Posterior cingulate gyrus (tissue), 11 donors: Measurements from ENCODE around the gene CXCR5.

Source experiments
- DNase-seq, 10 donors: peaks; one replicate each; pipeline versions ENCODE4 v3.0.0 to v3.0.0-alpha.2; 2020 to 2021; ENCODE audit warnings: mixed read lengths in 3 of 10
- intact Hi-C: fragments of 100-400 bp; cut with DNase I; formaldehyde crosslinking; loops from one replicate; pipeline ENCODE4 v1.15.1; 2023

The CXCR5 gene

GRCh38 chr11:118873804-118874203, 9.9 kb upstream of the CXCR5 start:
- intact Hi-C loops = no loop called here
- no peak for DNase-seq

- peak in 2 of 10 donors; percentile 67 to 71 for DNase-seq
- intact Hi-C loops = no loop called here
Observed at GRCh38 chr11:118876286-118876685, 7.4 kb upstream of the CXCR5 start.

GRCh38 chr11:118877487-118878162, 6.1 kb upstream of the CXCR5 start:
- DNase-seq = peak in 2 of 10 donors; percentile 12 to 29
- intact Hi-C loops = no loop called here

- intact Hi-C loops = no loop called here
- peak in 2 of 10 donors; percentile 11 to 16 for DNase-seq
Observed at GRCh38 chr11:118878163-118878563, 5.5 kb upstream of the CXCR5 start.

GRCh38 chr11:118881228-118881627, 2.5 kb upstream of the CXCR5 start:
- intact Hi-C loops = no loop called here

GRCh38 chr11:118882491-118882890, 1.2 kb upstream of the CXCR5 start:
- intact Hi-C loops = no loop called here

More at GRCh38 chr11:118881228-118881627, 2.5 kb upstream of the CXCR5 start:
- no peak for DNase-seq

GRCh38 chr11:118883004-118883367, 706 bp upstream of the CXCR5 start:
- peak in 1 of 10 donors; percentile 10 for DNase-seq

More at GRCh38 chr11:118882491-118882890, 1.2 kb upstream of the CXCR5 start:
- DNase-seq = no peak

GRCh38 chr11:118884875-118885274, 1.2 kb downstream of the CXCR5 start:
- peak in 1 of 10 donors; percentile 51 for DNase-seq
- intact Hi-C loops = no loop called here

More at GRCh38 chr11:118883004-118883367, 706 bp upstream of the CXCR5 start:
- intact Hi-C loops = no loop called here

- DNase-seq = peak in 1 of 10 donors; percentile 59
- intact Hi-C loops = no loop called here
Observed at GRCh38 chr11:118885319-118885718, 1.6 kb downstream of the CXCR5 start.

- intact Hi-C loops = no loop called here
- no peak for DNase-seq
Observed at GRCh38 chr11:118885831-118886565, 2.3 kb downstream of the CXCR5 start.

- peak in 2 of 10 donors; percentile 34 to 42 for DNase-seq
- intact Hi-C loops = no loop called here
Observed at GRCh38 chr11:118886681-118887111, 3.0 kb downstream of the CXCR5 start.

- peak in 1 of 10 donors; percentile 50 for DNase-seq
- intact Hi-C loops = no loop called here
Observed at GRCh38 chr11:118887206-118887605, 3.5 kb downstream of the CXCR5 start.

- DNase-seq = peak in 1 of 10 donors; percentile 16
- intact Hi-C loops = no loop called here
Observed at GRCh38 chr11:118888398-118888797, 4.7 kb downstream of the CXCR5 start.

GRCh38 chr11:118889797-118890196, 6.1 kb downstream of the CXCR5 start:
- DNase-seq = peak in 2 of 10 donors; percentile 83 to 86
- intact Hi-C loops = no loop called here

- intact Hi-C loops = no loop called here
- peak in 1 of 10 donors; percentile 30 for DNase-seq
Observed at GRCh38 chr11:118892514-118892913, 8.8 kb downstream of the CXCR5 start.

- DNase-seq = peak in 1 of 10 donors; percentile 62
- intact Hi-C loops = no loop called here
Observed at GRCh38 chr11:118892964-118893363, 9.3 kb downstream of the CXCR5 start.

- intact Hi-C loops = no loop called here
- DNase-seq = peak in 1 of 10 donors; percentile 83
Observed at GRCh38 chr11:118893662-118894061, 10.0 kb downstream of the CXCR5 start.

GRCh38 chr11:118894192-118894591, 10.5 kb downstream of the CXCR5 start:
- DNase-seq = peak in 2 of 10 donors; percentile 50 to 69
- intact Hi-C loops = no loop called here

GRCh38 chr11:118895093-118896039, 11.7 kb downstream of the CXCR5 start:
- intact Hi-C loops = no loop called here
- DNase-seq = peak in 2 of 10 donors; percentile 46 to 58

GRCh38 chr11:118896472-118896913, 12.8 kb downstream of the CXCR5 start:
- peak in 2 of 10 donors; percentile 58 to 65 for DNase-seq
- intact Hi-C loops = no loop called here
